Kidney (tissue), 14 donors: Measurements from ENCODE around the gene ITGA2B. TPM values are rescaled to one million over a fixed set of nuclear protein-coding genes. Genes with fewer than 3 reads are reported as not detected.

Source experiments
- DNase-seq, 5 donors: peaks; one replicate each; pipeline ENCODE4 v3.0.0-alpha.2; 2013 to 2020
- FAIRE-seq: peaks from 2 replicates; lab custom pipeline; 2012; peaks lifted over from hg19 to GRCh38; lab: Jason Lieb, UNC
- H3K27ac ChIP-seq, 2 donors: one replicate each; pipeline ENCODE4 v1.7.0; 2013; ENCODE audit warnings: low read depth in 2 of 2, low read length in 2 of 2, inconsistent platforms in 1 of 2
- H3K27me3 ChIP-seq: one replicate; pipeline ENCODE4 v1.7.1; 2013; ENCODE audit warnings: low read length, inconsistent platforms; ENCODE audit not compliant: control insufficient read depth, insufficient read depth
- H3K36me3 ChIP-seq, 3 donors: one replicate each; pipeline versions ENCODE4 v1.7.0 to v1.7.1; 2013; ENCODE audit warnings: low read length in 3 of 3, control low read depth in 1 of 3, inconsistent platforms in 1 of 3; ENCODE audit not compliant: insufficient read depth in 3 of 3, control insufficient read depth in 2 of 3
- H3K4me1 ChIP-seq, 3 donors: one replicate each; pipeline versions ENCODE4 v1.7.0 to v1.7.1; 2013; ENCODE audit warnings: low read length in 3 of 3, inconsistent platforms in 1 of 3, low read depth in 1 of 3; ENCODE audit not compliant: control insufficient read depth in 2 of 3, insufficient read depth in 2 of 3
- H3K4me3 ChIP-seq, 3 donors: one replicate each; pipeline versions ENCODE4 v1.7.0 to v1.8.1; 2013; ENCODE audit warnings: low read length in 3 of 3, control low read depth in 1 of 3, inconsistent platforms in 1 of 3
- H3K9ac ChIP-seq, 3 donors: one replicate each; pipeline versions ENCODE4 v1.7.0 to v1.7.1; 2013; ENCODE audit warnings: low read length in 3 of 3, control low read depth in 1 of 3, inconsistent platforms in 1 of 3
- H3K9me3 ChIP-seq, 3 donors: one replicate each; pipeline versions ENCODE4 v1.7.0 to v1.7.1; 2013; ENCODE audit warnings: low read length in 3 of 3, control low read depth in 1 of 3, inconsistent platforms in 1 of 3; ENCODE audit not compliant: control insufficient read depth in 2 of 3, insufficient read depth in 1 of 3
- CTCF ChIP-seq: IDR thresholded peaks from 3 replicates; pipeline ENCODE4 v1.5.1; 2012; ENCODE audit warnings: mild to moderate bottlenecking, moderate library complexity, borderline replicate concordance; ENCODE audit not compliant: insufficient read depth; ENCODE audit errors: extremely low read depth
- intact Hi-C: fragments of 100-400 bp; cut with DNase I; formaldehyde crosslinking; loops from one replicate; pipeline ENCODE4 v1.11.1; 2022
- polyA plus RNA-seq: library from polyadenylated mRNA; stranded (reverse); fragments of 350-450 nt; fragmentation: Illumina TruSeq; extraction: RNeasy Lipid Tissue Mini Kit (QIAGEN cat#74804); gene quantifications from one replicate; pipeline ENCODE4 v1.2.3, GENCODE V29; 2014; ENCODE audit warnings: low read depth, low replicate concordance; ENCODE audit not compliant: insufficient read depth
- total RNA-seq: library from RNA; stranded (reverse); fragmentation: NEBNext Ultra II Directional; extraction: Animal tissue kit (Norgen Biotek cat#: 25700); gene quantifications from one replicate; pipeline ENCODE4 v1.2.1, GENCODE V29; 2021
- donor health status: control.
- donor health status: control.
- donor health status: control.
- donor health status: control.
- donor health status: control.
- donor health status: DM: yes; HTN: yes; CAD: no.
- donor health status: Normal renal cell carcinoma (clear cell type).

Gene ITGA2B
- total and polyA plus RNA-seq, 2 donors from 2014 or later: 0.67 to 1.7 TPM

GRCh38 chr17:44346064-44346844 lies 43.2 kb downstream of the ITGA2B start:
- peak overlapping the region in 2 of 3 donors; percentile 97 to 99 for H3K4me3 ChIP-seq

DNA sequence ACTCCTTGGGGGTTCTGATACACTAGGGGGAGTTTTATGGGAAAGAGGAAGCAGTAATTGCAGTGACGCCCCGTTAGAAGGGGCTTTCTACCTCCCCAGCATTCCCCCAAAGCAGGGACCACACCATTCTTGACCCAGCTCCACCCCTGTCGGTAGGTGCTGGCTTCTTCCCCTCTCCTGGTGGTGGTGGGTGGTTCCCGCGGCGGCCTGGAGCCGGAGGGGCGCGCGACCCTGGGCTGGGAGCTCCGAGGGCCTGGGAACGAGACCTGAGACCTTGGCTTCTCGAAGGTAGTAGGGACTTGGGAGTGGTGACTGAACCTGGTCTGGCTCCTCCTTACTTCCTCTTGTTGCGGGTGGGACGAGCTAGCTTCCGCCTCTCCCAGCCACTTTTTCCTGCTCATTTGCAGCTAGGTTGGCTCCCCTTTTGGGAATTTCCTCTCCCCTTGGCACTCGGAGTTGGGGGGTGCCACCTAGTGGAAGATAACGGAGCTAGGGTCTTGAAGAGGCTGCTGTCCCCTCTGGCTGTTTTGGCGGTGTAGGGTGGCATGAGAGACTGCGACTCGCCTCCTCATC lies 43.9 kb downstream of the ITGA2B start:
- TF ChIP-seq CTCF: peak; percentile 54
- H3K27me3 ChIP-seq: no peaks in the 10 kb centered on the region
- intact Hi-C loops: no loop called here
- H3K9me3 ChIP-seq: no peaks in the 10 kb centered on the region
- peak overlapping the region; percentile 74 to 99 (median 97) for H3K4me3 ChIP-seq
- H3K27ac ChIP-seq: peak overlapping the region; percentile 71 to 77
- peaks cover 0 to 13% (median 0%) of the 10 kb centered on the region in 3 donors for H3K4me1 ChIP-seq
- peak overlapping the region; percentile 46 to 99 (median 93) for H3K9ac ChIP-seq
- H3K36me3 ChIP-seq: no peaks in the 10 kb centered on the region
- DNase-seq (peak; percentile 77 to 95 (median 87)), FAIRE-seq (no peak)

More at GRCh38 chr17:44346064-44346844, 43.2 kb downstream of the ITGA2B start:
- peaks cover 0 to 6% (median 2%) of the 10 kb centered on the region in 3 donors for H3K36me3 ChIP-seq
- H3K4me1 ChIP-seq: peaks cover 0 to 13% (median 0%) of the 10 kb centered on the region in 3 donors
- peak overlapping the region in 2 of 3 donors; percentile 93 to 99 for H3K9ac ChIP-seq
- no peak for TF ChIP-seq CTCF
- no peak for FAIRE-seq
- H3K9me3 ChIP-seq: no peaks in the 10 kb centered on the region
- no peak overlapping the region for H3K27ac ChIP-seq
- no peaks in the 10 kb centered on the region for H3K27me3 ChIP-seq
- intact Hi-C loops: no loop called here
- DNase-seq: no peak

DNA sequence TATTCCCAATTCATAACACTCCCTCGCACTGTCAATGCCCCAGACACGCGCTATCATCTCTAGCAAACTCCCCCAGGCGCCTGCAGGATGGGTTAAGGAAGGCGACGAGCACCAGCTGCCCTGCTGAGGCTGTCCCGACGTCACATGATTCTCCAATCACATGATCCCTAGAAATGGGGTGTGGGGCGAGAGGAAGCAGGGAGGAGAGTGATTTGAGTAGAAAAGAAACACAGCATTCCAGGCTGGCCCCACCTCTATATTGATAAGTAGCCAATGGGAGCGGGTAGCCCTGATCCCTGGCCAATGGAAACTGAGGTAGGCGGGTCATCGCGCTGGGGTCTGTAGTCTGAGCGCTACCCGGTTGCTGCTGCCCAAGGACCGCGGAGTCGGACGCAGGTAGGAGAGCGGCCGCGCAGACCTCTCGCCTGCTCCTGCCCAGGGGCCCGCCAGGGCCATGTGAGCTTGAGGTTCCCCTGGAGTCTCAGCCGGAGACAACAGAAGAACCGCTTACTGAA lies 44.5 kb downstream of the ITGA2B start, which contains the start of gene GRN:
GRN (plus strand) TSS at position 364 of the 515 bp plus-strand sequence. CDS start 3,863 bp downstream, outside the sequence.
- Histone ChIP-seq H3K4me1 (peaks cover 0 to 13% (median 0%) of the 10 kb centered on the region in 3 donors), H3K36me3 (no peaks in the 10 kb centered on the region), H3K27ac (peak within 1 kb of the TSS; percentile 71 to 77), H3K9me3 (no peaks in the 10 kb centered on the region), H3K27me3 (no peaks in the 10 kb centered on the region), H3K4me3 (peak within 1 kb of the TSS; percentile 74 to 99 (median 97)), H3K9ac (peak within 1 kb of the TSS; percentile 46 to 99 (median 93))
- TF ChIP-seq CTCF: peak; percentile 3
- intact Hi-C loops: no loop called here
- FAIRE-seq: peak; percentile 92
- peak; percentile 96 to 100 (median 98) for DNase-seq
